ENCODE results near the gene HSPH1.
A peak's percentile ranks its signal among the peaks of the same experiment; 100 is the strongest.

HSPH1 gene

DNA sequence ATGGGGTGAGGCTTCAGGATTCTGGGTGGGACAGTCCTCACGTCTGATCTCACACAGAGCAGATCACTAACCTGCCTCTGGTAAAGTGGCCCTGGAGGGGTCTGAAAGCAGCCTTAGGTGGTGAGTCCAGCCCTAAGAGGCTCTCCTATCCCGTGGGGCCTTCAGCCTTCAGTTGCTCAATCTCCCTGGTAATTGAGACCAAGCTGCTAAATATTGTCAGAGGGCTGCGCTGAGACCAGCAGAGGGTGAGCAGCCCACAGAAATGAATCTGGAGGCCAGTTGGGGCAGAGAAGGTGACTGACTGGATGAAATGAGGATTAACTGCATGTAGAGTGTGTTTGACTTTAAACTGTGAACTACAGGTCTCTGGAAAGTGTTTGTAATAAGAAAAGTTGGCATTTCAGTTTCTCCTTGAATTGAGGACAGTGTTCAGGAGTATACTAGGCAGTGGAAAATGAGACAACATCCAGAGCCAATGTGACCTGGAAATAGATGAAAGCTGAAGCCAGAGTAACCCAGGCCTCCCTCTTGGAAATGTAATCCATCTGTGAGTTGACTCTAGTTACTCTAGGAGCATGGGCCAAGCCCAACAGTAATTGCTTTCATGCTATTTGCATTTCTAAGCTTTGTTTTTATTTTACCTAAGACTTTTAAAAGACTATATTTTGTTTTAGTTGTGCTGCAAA, 14.3 kb upstream of the HSPH1 start:
- no peak for DNase-seq

DNA sequence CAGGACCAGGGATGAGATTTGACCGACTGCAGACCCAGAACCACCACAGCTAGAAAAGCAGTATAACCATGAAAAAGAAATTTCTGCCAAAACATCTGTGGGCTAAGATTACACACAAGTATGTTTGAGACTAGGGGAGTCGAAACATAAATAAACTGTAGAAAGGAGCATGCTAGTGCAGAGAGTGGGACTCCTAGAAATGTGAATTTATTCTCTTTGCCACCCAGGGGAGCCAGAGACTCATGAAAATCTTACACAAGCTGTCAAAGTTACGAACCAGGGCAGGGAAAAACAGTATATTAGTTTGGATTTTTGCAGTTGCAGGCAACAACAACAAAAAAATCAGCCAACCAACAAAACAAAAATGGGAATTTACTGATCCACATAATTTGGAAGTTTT, 12.3 kb upstream of the HSPH1 start:
- no peak for DNase-seq

DNA sequence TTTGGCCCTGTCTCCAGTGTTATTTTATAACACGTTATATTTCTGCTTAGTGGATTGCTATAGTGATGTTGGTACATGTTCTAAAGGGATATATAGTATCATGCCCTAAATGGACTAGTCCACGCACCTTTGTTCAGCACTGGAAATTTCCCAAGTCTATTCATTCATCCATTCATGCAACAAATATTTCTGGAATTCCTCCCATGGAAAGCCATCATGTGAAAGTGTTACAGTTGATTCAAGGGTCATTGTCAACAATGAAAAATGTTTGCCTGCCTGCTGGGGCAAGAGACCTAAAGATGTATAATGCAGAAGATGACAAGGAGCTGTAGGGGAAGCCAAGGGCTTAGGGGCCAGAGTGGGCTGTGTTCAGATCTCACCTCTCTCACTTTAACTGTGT, 10.8 kb upstream of the HSPH1 start:
- no peak for DNase-seq

DNA sequence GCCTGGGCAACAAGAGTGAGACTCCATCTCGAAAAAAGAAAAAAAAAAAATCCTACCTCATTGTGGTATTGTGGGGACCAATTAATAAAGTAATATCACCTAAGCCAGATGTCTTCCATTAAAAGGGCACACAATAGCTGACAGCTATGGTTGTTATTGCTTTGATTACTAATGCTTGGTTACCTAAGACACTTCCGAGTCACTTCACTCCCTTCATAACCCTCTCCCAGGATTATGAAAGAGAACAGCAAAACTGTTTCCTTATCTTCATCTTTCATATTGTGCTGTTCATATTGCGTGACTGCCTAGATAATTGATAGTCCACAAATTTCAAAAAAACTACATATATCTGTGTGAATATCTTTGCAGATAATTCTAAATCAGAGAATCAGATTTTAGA, 10.3 kb upstream of the HSPH1 start:
- DNase-seq: no peak

DNA sequence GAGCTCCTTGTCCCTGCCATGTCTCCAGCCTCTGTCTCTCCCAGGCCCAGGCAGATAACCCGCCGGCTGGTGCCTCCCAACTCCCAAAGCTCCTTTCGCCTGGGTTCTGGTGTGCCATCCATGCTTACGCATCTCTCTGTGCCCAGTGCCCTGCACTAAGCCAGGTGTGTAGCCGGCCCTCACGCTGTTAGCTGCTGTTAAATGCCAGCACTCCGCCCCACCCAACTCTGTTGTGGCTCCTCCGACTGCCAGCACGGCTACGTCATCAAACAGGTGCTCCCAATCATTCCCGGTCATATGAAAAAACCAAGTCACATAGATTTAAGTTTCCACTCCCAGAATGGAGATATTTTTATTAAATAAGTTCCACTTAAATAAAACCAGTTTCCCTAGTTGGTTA, 7.0 kb upstream of the HSPH1 start:
- no peak for DNase-seq

DNA sequence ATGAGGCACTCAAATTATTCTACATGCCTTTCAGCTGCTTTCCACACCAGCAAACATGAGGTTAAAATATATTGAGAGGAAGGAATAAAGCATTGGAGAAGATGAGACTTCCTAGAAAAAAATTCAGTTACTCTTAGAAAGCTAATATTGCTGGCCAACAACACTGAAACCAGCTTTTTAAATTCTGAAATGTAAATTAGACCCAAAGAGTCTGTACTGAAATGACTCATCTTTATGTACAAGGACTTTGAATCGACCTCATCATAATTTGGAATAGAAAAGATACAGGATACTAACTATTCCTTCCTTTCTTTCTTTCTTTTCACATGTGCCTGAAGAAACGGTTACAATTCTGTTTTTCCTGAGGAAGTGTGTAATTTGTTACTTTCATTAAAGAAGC, 6.5 kb upstream of the HSPH1 start:
- no peak for DNase-seq

DNA sequence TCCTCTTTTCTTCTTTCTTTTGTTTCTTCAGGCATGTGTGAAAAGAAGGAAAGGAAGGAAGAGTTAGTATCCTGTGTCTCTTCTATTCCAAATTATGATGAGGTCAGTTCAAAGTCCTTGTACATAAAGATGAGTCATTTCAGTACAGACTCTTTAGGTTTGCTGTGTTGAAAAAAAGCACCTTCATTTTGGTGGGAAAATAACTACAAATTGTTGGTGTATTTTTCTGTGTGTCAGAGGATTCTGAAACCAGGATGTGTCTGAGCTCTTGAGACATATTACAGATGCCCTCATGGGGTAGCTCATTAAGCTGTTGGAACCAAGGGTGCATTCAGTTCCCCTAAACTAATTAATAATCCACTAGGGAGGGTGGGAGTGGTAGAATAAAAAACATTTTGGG, 5.8 kb upstream of the HSPH1 start:
- DNase-seq: no peak

DNA sequence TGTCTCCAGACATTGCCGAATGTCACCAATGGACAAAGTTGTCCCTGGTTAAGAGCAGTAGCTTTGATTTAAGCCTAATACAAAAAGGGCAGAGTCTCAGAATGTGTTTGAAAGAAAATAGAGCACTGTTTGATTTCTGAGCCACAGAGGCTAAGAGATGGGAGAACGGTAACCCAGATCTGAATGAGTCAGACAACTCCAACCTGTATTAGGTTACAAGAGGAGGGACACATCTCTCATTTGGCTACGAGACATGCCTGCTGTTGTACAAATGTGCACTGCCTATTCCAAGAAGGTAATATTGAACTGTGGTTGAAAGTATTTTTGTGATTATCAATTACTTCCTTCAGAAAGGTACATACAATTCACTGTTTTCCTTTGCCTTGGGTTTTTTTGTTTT, 4.9 kb upstream of the HSPH1 start:
- DNase-seq: no peak

DNA sequence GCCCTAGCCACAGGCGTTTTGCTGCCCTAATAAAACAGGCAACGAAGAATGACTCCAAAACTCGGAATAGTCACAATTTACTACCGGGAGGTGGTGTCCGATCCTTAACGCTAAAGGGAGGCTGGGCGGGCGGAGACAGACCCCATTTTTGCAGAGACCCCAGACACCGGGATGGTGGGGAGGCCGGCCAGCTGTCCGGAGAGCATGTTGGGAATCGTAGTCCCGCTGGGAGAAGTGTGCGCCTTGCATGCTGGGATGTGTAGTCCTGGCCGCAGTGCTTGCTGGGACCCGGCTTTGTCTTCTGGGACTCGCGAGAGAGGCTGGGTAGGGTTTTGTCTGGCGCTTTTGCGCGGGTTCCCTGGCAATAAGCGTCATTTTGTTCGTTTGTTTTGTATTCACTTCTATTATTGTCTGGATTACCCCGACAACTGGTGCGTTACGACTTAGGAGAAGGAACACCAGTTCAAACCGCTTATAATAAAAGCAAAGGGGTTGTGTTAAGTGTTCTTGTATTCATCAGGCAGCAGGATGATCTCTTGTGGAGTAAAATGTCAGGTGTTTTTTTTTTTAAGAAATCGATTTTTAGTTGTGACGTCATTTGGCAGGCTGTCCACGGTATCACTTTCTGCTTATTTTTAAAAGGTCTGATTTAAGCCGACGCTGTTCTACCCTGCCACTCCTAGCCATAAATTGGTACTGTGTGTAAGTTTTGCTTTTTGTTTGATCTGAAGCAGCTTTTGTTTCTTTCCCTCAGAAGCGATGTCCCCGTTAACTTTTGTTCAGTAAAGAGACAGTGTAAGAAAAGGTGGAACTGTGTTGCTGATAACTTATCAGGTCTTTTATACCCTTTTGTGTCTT, 676 bp upstream of the HSPH1 start:
- peak; percentile 87 for DNase-seq

DNA sequence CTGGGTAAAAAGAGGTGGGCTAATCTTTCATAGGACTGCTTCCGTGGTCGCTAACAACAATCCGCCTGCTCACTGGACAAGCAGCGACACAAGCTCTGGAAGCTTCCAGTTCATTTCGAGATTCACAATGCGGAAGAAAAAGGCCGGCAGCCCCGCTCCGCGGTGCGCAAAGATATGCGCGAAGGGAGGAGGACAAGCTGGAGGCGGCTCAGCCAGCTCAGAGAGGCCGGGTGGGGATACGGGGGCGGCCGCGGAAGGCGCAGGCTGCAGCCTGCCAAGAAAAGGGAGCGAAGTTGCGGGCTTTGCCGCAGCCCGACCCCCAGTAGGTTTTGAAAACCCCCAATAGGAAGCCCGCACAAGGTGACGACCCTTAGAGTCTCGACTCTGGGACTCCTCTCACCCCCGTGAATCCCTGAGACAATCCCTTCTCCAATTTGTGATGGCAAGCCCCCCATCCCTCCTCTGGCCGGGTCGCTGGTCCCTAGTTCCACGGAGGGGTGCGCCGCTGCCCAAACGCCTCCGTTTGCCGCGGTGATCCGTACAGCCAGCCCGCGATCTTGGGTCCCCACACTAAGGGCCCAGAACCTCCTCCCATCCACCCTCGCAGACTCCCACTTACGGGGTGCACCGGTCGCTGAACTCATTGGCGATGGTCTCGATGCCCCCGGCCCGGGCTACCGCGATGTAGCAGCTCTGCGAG, 697 bp downstream of the HSPH1 start:
- no peak for DNase-seq

DNA sequence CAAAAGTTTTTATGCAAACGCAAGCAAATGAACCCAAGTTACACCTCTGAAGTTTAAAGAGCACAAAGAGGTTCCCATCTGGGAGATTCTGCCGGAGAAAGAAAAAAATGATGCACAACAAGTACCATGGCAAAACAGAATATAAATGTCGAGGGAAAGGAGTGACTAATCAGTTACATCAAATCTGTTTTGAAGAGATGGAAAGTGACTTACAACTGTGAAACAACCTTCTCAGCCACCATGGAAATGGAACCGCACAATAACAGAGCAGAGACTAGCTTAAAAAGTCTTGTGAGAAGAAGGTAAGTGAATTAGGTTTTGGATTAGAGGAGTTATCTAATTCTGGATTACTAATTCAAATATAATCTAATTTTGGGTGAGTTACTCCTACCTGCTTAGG, 2.4 kb downstream of the HSPH1 start:
- DNase-seq: no peak

DNA sequence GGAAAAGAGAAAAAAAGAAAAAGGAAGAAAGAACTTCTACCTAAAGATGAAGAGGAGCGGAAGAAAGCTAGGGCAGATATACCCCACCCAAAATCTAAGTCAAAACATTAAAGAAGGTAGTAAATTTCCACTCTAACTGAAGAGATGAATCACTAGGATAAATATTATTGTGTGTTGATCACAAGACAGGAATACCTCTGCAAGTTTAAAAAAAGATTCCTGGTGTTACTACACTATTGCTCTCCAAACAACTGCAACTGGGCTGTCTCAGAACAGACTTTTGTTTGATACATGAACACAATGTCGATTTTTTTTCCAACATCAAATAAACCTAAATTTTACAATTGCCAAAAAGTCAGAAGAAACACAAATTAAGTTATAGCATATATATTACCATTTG, 6.8 kb downstream of the HSPH1 start:
- no peak for DNase-seq

DNA sequence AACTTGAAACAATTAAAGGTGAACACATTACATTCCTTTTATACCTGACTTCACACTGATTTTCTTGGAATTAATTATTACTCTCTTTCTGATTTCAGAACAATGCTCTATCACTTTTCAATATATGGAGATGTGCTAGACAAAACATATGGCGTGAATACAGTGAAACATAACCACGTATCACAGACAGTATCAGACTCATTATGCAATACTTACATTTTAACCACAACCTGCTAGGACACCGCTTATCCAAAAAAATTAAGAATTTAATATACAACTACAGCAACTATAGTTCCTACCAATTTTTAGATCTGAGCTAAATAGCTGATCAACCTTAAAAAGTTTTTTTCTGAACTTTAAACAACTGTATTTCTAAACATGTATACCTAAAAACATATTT, 9.9 kb downstream of the HSPH1 start:
- DNase-seq: no peak

DNA sequence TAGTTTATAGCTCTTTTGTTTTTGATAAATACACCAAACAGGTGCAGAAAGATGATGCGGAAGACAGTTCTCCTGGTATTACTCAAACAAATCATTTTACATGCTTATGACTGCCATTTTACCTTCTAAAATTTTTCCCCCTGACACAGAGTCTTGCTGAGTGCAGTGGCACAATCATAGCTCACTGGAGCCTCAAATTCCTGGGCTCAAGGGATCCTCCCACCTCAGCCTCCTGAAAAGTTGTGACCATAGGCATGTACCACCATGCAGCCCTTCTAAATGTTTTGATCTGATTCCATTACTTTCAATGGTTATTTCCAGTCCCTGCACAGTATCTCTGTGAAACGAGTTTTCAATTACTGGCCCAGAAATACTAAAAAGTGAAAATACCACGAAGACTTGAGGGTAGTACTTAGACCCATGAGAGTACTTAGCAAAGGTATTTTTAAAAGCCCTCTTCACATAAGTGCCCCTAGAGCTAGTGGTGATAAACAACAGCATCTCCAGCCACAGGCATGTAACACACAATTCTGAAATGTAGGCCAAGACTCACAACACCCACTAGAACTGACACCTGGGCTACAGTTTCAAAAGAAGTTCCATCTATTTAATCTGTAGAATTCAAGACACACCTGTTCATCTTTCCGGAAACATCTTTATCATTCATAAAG, 11.3 kb downstream of the HSPH1 start:
- no peak for DNase-seq

DNA sequence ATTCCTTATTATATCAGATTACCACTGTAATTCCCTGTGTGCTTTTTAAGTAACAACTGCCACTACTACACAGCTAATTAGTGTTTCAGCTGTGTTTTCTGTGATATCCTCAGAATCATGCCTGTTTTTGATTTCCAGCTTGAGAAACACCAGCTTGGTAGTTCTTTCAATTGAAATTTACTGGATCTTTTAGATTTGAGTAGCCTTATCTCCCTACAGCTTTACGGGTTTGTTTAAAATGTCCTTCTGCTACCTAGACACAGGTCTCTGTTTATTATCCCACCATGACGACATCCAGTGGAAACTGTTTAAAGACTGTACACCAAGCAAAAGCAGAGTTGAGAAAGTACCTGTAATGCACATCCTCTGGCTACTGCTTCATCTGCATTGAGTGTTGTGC, 12.1 kb downstream of the HSPH1 start:
- no peak for DNase-seq

DNA sequence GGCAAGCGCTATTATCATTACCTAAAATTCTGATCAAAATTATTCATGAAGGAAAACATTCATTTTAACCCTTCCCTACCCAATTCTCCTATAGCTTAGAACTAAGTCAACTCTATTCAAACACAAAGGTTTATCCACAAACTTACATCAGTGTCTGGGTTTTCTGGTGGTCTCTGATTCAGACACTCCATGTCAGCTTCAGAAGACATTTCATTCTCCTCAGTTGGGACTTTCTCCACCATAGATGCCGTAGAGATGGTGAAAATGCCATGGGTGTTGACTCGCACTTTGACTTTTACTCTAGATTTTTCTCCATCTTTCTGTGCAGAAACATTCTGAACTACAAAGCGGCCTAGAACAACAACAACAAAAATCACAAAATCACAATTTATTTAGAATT, 16.3 kb downstream of the HSPH1 start:
- DNase-seq: no peak

DNA sequence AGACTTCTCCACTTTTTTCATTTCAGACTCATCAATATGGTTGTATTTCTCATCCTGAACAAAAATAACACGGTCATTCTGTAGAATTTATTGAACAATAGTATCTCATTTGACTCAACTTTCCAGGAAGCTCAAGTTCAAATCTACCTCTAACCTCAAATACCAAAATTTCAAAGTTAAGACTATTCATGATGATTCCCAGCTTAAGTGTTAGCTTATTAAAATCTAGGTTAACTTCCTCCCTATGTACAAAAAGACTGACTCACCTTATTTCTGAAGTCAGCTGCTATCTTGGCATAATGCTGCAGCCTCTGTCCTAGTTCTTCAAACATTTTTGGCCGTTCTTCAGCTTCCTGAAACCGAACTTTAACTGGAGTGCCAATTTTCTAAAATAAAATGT, 23.2 kb downstream of the HSPH1 start:
- DNase-seq: no peak

DNA sequence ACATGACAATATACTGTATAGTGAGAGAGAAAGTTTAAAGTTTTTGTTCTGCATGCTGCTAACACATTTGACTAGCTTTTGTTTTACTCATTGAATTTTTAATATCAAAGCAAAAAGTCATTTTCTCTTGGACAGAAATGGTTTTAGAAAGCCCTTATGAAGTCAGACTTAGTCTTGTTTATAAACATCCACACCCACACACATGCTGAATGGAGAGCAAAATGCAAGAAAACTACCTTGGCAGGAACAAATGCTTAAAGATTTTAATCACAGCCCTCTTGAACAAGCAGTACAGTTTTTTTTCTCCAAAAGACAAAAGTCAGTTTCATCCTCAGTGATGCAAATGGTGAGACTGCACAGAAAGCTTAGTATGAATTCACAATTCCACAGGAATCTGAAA, 25.0 kb downstream of the HSPH1 start:
- no peak for DNase-seq

DNA sequence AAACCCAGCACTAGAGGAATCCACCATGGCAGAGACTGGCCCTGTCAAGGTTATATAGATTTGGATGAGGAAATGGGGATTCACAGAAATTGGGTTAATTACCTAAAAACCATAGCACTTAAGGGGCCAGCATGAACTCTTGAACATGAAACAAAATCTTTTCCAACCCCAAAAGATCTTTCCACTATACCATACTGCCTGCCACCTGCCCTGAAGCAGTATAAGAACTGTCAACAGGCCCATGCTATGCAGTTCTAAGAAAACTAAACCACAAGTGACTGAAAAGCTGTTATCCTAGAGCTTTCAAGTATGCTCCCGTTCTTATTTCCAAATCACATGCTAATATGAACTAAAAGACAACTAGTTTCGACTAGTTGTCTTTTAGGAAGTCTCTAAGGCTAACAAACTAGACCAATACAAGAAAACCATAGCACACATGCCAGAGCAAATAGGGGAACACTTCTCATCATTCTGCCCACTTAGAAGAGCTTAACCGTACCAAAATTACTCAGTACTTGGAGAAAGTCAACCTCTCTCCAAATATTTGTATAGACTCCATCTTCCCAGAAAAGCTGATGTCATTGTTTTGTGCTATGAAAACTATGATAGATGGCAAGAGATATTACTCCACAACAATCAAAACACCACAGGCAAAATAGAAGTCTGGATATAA, 27.5 kb downstream of the HSPH1 start:
- no peak for DNase-seq

DNA sequence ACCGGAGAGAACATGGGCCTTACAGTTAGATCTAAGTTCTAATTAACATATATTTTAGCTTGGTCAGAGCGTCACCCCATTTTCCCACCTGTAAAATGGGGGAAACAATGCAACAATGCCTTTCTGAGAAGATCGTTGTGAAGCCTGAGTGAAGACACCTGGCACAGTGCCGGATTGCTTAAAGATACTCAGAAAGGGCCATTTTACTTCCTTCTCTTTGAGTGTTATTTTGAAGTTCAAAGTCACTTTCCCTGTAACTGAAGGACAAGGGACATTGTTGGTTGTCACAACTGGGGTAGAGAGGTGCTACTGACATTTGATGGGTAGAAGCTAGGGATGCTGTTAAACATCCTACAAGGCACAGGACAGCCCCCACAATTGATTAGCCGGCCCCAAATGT, 28.1 kb downstream of the HSPH1 start:
- no peak for DNase-seq

DNA sequence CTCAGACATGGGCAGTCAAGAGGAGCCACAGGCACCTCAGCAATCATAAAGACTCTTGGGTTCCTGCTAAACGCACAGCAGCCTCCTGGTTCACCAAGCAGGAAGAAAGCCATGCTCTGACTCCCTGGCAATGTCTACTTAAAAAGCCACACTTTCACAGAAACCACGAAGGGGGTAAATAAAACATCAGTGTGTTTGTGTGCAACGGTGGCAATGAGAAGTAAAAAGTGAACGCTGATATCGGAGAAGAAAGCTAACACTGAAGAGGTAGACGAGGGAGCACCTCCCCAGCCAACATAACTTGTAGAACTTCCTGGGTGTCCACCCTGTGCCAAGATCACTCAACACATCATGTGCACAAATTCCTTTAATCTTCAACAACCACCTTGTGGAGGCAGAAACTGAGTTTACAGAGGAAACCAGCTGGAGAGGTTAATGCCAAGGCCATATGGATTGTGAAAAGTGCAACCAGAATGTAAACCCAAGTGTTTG, 30.2 kb downstream of the HSPH1 start:
- no peak for DNase-seq

DNA sequence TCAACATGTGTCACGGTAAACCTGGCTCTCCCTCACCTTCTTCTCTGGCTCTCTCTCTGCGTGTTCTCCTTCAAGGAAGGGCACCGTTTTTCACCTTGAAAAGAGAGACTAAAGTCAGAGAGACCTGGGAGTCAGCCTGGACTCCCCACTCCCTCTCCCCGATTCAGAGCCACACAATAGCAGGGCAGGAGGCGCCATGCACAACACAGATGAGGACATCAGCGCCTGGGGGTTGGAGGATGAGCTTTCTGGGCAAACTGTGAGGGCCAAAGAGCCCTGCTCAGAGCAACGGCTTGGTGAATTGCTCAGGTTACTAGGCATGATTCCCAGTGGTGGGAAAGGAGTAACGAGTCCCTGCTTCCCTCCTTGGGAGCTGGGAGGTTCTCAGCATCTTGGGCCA, 32.3 kb downstream of the HSPH1 start:
- DNase-seq: no peak

DNA sequence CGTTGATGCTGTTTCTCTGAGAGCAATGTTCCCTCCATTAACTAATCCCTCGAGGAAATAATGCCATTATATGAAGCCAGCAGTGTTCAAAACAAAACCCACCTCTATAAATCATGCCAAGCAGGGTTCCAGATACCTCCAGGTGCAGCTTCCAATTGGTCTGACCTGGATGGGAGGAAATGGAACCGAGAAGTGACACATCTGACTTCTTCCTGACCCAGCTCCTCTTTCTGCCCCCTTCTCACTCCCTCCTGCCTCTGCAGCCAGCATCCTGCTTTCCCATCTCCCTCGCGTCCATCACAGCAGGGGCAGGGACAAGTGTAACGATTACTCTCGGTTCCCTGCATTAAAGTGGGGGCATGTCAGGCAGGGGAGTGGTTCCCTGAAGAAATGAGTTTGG, 37.5 kb downstream of the HSPH1 start:
- no peak for DNase-seq
